ENCODE results near the gene HACE1.

DNA sequence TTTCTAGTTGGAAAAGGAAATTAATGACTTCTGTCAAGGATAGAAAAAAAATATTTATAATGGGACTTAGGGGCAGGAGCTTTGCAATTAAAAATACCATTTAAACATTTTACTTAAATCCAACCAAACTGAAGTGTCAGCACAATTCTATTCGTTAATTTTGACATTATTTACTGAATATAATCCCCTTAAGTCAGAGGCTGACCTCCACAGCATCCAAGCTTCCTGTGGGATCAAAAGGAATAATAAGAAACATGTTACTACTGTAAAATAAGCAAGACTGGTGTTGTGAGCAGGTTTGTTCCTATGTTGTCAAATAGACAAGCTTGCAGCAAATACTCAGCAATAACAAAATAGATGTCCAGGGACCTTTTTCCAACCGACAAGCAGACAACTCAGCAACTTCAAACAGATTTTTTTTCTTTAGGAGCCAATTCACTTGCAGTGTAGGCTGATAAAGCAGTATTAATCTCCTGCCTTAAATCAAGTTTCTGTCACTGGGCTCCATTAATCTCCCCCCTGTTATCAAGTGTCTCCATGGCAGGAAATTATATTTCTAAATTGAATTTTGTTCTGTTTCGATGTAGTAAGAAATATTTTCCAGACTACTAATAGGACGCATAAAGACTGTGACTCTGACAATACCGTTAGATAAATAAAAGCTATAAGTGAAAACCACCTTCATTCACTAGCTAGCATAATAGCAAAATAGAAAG, 157.4 kb downstream of the HACE1 start:
- TF ChIP-seq, protein P1, sequence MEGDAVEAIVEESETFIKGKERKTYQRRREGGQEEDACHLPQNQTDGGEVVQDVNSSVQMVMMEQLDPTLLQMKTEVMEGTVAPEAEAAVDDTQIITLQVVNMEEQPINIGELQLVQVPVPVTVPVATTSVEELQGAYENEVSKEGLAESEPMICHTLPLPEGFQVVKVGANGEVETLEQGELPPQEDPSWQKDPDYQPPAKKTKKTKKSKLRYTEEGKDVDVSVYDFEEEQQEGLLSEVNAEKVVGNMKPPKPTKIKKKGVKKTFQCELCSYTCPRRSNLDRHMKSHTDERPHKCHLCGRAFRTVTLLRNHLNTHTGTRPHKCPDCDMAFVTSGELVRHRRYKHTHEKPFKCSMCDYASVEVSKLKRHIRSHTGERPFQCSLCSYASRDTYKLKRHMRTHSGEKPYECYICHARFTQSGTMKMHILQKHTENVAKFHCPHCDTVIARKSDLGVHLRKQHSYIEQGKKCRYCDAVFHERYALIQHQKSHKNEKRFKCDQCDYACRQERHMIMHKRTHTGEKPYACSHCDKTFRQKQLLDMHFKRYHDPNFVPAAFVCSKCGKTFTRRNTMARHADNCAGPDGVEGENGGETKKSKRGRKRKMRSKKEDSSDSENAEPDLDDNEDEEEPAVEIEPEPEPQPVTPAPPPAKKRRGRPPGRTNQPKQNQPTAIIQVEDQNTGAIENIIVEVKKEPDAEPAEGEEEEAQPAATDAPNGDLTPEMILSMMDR (IDR thresholded peaks at IDR 0.05; ENCODE audit: poor library complexity) = no peak
- no peak for TF ChIP-seq EZH2 (IDR thresholded peaks at IDR 0.05; ENCODE audit: borderline replicate concordance)
- no peak for TF ChIP-seq EZH2phosphoT487 (IDR thresholded peaks at IDR 0.05; ENCODE audit: low read depth, severe bottlenecking, unreplicated experiment)
